NCI-H446 (cell line): ENCODE results near the gene CD33.
"Not testable (repeated sequence)": the region's sequence is repeated elsewhere in the genome, so short reads cannot be mapped to it uniquely, and the experiment has no call there.

ENCODE experiments used
- DNase-seq, 2 experiments: peaks; one replicate each; lab custom pipeline; 2025; lab: John Stamatoyannopoulos, UW

Gene CD33

GRCh38 chr19:51210191-51210784, 14.6 kb upstream of the CD33 start:
- DNase-seq: no peak

- not testable (repeated sequence) for DNase-seq
Measured at GRCh38 chr19:51210874-51211361, 14.0 kb upstream of the CD33 start.

- DNase-seq: no peak
Measured at GRCh38 chr19:51211833-51212232, 13.0 kb upstream of the CD33 start.

- DNase-seq: no peak
Measured at GRCh38 chr19:51219307-51219706, 5.6 kb upstream of the CD33 start.

GRCh38 chr19:51219971-51220370, 4.9 kb upstream of the CD33 start:
- no peak for DNase-seq

DNA sequence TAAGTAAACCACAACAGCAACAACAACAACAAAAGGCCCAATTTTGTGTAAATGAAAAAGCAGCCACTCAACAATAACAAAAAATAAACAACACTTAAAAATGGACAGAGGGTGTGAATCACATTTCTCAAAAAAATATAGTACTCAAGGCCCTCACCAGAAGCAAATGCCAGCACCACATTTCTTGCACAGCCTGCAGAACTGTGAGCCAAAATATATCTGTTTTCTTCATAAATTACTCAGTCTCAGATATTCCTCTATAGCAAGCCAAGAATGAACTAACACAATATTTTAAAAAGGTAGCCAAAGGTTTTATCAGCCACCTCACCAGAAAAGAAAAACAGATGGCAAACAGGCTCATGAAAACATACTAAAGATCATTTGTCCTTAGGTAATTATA, 3.9 kb upstream of the CD33 start:
- no peak for DNase-seq

DNA sequence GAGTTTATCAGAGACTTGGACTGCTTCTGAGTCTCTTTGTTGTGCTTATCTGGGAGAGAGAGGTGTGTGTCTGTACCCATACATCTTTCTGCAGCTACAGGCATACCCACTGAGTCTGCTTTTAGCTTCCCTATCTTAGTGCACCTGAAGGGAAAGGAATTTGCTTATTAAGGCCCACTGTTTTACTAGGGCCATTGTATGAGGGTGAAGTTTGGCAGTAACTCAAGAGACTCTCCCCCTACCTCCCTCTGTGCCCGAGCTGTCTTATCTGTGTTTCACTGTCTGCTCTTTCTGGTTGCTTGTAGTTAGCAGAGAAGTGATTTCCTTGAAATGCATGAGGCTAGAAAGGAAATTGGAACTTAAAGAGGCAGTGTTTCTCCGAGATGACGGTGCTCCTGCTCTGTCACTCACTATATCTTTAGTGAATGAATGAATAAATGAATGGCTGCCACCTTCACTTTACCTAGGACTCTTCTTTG, 678 bp upstream of the CD33 start:
- DNase-seq: no peak

- no peak for DNase-seq
Measured at GRCh38 chr19:51226067-51226466, 1.2 kb downstream of the CD33 start.

DNA sequence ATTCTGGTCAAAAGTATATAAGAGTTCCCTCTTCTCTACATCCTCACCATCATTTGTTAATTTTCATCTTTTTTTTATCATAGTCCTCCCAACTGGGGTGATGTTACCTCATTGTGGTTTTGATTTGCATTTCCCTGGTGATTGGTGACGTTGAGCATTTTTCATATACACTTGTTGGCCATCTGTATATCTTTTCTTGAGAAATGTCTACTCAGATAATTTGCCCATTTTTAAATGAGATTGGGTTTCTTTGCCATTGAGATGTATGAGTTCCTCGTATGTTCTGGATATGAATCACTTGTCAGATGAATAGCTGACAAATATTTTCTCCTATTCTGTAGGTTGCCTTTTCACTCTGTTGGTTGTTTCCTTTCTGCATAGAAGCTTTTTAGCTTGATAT, 2.4 kb downstream of the CD33 start:
- no peak for DNase-seq

DNA sequence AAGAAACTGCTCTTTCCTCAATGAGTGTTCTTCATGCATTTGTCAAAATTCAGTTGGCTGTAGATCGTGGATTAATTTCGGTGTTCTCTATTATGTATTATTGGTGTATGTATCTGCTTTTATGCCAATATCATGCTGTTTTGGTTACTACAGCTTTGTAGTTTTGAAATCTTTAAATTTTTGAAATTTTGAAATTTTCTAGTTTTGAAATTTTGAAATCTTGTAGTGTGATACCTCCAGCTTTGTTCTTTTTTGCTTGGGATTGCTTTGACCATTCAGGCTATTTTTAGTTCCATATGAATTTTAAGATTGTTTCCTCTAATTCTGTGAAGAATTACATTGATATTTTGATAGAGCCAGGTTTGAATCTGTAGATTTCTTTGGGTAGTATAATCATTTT, 3.1 kb downstream of the CD33 start:
- DNase-seq: no peak

GRCh38 chr19:51240866-51241265, 16.0 kb downstream of the CD33 start:
- no peak for DNase-seq

DNA sequence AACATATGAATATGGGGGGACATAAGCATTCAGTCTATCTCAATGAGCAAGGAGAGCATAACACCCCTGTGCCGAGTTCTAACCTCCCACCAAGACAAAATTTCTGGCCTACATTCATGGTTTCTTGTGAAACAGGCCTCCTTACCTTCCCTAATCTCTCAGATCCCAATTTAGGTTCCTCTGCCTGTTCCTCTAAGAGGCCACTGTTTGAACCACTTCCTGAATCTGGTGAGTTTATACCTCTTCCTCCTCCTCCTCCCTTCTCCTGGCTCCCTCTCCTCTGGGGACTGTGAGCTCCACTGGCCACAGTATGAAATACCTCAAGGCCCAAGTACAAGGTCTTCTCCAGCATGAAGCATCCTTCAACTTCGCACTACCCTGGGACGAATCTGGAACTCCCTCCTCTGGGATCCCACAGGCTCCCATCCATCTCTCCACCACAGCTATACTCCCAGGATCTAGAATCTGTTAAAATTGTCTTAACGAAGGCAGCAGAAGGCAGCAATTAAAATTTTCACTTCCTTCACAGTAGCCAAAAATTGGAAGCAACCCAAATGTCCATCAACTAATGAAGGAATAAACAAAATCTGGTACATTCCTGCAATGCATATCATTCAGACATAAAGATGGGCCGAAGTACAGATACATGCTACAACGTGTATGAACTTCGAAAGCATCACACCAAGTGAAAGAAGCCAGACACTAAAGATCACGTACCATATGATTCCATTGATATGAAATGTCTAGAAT, 18.2 kb downstream of the CD33 start:
- DNase-seq: no peak

DNA sequence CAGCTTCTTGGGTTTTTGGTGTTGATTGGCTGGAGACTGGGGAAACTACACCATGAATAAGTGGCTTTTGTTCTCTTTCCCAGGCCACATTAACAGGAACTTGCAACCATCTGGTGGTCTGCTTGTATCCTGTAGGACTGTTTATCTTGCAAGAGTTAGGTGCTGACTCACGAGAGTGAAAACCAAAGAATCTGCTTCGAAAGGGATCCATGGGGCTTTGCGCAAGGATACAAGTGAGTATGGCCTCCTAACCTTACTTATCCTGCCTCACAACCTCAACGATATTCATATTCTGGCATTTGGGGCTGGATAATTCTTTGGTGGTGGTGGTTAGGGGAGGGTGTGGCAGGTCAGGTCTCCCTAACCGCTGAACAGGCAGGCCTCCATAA, 21.3 kb downstream of the CD33 start:
- DNase-seq: no peak

DNA sequence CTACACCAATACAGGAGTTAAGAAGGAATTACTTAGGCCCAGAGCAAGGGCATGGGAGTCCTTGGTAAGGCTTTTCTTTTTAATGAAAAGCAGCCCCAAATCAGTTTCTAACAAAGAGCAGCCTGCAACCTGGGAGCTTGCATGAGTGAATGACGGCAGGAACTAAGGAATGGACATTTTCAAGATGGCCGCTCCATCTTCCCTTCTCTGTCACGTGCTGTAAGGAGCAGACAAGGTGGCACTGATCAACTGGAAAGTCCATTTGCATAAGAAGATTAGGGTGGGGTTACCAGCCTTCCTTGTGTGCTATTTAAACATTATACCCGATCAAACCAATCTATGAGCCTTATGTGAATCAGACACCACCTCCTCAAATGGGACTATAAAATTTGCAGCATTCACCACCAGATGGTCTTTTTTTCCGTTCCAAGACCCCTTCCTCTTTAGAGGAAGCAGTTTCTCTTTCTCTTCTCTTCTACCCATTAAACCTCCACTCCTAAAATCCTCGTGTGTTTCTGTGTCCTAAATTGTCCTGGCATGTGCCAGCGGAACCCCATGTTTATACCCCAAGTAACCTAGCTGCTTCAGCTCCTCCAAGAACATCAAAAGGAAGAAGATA, 23.2 kb downstream of the CD33 start:
- DNase-seq: no peak

DNA sequence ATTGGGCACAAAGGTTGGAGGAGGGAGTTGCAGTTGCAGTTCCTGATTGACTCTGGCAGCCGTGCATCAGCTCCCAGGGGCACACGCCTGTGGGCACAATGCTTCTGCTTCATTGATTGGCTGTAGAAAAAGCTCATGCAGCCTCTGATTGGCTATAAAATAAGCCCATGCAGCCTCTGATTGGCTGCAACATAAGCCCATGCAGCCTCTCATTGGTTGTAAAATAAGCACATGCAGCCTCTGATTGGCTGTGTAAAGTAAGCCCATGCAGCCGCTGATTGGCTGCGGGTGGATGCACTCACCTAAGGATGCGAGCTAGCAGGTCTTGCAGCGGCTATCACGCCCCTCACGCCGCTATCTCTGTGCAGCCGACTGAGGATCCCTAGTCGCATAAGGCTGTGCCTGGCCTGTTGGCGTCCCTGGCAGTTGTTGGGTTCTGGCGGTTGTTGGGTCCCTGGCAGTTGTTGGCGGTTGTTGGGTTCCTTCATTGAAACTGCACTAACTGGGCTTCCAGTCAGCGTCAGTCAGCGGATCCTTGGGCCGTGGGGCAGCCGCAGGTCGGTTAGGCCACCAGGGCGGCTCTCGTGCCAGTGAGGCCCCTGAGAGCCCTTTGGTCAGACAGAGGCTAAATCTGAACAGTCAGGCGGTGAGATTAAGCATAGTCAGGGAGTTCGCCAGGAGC, 26.0 kb downstream of the CD33 start, which contains the start of gene SIGLECL1:
SIGLECL1 (plus strand) TSS at position 295 of the 682 bp plus-strand sequence. CDS start 12,993 bp downstream, outside the sequence.
- DNase-seq: no peak

- no peak for DNase-seq
Measured at GRCh38 chr19:51251468-51251820, 26.6 kb downstream of the CD33 start.

DNA sequence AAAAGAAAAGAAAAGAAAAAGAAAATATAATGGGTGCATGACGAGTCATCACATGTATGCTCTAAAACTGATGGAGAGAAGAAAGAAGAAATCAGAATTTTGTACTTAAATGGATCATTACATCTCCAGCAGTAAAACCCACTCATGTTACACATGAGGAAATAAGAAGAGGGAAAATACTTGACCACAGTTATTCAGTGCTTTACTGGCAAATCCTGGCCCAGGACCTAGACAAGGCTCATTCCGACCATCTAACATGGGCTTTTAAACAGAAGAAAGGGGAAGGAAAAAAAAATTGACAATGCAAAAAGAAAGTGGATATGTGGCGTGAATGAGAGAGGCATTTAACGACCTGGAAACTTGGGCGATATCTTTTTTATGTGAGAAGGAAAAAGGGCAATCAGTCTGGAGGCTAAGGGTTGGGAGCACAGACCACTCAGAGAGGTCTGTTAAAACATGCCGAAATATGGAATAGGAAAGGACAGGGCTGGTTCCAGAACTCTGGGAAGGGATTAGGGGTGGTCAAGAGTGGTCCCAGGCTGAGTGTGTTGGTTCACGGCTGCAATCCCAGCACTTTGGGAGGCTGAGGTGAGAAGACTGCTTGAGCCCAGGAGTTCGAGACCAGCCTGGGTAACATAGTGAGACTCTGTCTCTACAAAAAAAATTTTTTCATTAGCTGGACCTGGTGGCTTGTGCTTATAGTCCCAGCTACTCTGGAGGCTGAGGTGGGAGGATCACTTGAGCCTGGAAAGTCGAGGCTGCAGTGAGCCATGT, 27.6 kb downstream of the CD33 start:
- DNase-seq: no peak

DNA sequence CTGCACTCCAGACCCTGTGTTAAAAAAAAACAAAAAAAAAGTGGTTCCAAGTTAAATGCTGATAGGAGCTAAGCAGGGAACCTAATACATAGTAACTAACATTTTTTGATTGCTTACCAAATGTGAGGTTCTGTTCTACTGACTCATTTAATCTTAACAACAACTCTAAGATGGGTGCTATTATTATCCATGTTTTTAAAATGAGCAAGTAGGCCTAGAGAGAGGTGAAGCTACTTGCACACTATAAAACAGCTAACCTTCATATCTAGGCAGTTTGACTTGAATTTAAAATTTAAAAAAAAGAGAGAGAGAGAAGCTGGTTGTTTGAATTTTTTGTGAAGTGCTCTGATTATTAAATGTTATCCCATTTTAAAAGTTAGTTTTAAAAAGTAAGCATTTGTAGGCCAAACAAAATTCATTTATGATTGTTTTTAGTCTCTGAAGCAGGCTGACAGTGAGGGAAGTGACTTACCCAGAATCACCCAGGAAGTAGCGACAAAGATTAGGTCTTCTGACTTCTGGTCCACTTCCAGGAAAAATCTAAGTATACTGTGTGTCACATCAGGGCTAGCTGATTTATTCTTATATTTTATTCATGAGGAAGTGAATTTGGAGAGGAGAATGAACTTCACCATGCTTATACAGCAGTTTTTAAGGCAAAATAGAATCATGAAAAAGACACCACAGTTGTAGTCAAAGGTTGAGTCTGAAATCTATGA, 28.4 kb downstream of the CD33 start:
- DNase-seq: no peak

DNA sequence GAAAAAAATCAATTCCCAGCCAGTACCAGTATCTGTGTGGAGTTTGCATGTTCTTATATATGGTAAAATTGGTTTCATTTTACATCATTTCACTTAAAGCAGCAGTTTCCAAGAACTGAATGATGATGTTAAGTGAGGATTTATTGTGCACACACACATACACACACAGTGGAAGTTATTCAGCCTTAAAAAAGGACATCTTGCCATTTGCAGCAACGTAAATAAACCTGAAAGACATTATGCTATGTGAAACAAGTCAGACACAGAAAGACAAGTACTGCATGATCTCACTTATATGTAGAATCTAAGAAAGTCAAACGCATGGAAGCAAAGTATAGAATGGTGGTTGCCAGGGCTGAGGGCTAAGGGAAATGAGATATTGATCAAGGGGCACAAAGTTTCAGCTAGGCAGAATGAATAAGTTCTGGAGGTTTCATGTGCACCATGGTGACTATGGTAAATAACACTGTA, 31.3 kb downstream of the CD33 start:
- DNase-seq: no peak

DNA sequence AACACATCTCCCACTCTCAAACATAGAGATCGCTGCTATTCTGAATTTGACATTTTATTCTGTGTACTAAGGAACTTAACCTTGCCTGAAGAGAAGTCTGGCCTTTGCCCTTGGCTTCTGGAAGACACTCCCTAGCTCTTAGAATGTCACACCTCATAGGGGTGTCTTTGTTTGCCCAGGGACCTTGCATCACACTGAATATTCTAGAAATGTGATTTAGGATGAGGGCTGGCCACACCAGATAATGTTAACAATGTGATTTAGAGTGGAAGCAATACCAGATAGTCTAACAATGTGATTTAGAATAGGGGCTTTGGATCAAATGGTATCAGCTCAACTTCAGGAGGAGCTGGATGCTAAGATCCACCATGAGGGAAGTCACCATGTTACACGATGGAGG, 32.6 kb downstream of the CD33 start:
- no peak for DNase-seq
